Measurements from ENCODE around the gene SLC9B2. TPM values are rescaled to one million over a fixed set of nuclear protein-coding genes. Genes with fewer than 3 reads are reported as not detected.

The SLC9B2 gene
- 18.4 and 22.1 TPM in 2 replicates for total RNA-seq

GRCh38 chr4:103076747-103077347, at the start of gene SLC9B2:
Gene SLC9B2 (minus strand): TSS chr4:103076761. CDS start chr4:103067550, 9,211 bp downstream.

DNA sequence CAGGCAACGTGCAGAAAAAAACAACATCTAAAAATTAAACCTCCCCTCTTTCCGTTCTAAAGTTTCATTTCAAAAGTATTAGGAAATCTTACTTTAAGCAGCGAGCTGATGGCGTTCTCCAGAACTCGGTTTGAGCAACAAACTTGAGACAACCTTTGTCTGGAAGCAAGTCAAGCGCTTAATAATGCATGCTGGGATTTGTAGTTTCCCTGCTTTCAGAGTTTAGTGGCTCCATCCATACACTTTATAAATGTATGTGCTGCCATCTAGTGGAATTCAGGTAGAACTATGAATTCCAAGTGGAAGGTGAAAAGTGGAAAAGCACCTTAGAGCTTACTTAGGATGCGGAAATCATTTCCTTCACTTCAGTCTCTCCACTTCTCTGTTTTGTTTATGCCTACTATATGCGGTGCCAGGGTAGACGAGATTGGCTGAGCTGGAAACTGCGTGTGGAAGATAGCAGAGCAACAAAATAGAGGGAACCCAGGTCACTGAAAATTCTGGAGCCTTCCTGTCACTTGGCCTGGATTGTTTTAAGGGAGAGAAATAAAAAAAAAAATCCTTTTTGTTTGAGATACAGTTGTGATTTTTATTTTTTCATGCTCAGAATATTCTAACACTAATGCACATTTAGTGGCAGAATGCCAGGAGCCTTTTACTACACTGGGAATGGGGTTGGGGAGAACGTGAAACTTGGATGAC, 23.3 kb upstream of the SLC9B2 start, which contains the start of gene BDH2:
Gene BDH2, minus strand, starts transcription at position 144 of the 702 bp plus-strand sequence. CDS start 3,580 bp downstream, outside the sequence.

GRCh38 chr4:103019308-103020124, 57.0 kb downstream of the SLC9B2 start, which contains the start of gene SLC9B1:
Gene SLC9B1 (minus strand): TSS chr4:103019705. CDS start chr4:102991711, 27,994 bp downstream.

Other genes with a start within 250 kb of the SLC9B2 start
- gene UBE2D3, start 249.2 kb downstream of the SLC9B2 start, total RNA-seq, result 259 and 295 TPM in 2 replicates
- gene CISD2, start 207.8 kb downstream of the SLC9B2 start, total RNA-seq, result 43.9 and 44.6 TPM in 2 replicates
- 0.47 and 0.63 TPM in 2 replicates for gene SLC9B1, start 57.1 kb downstream of the SLC9B2 start, total RNA-seq
- 34.9 and 39.2 TPM in 2 replicates for gene BDH2, start 23.1 kb upstream of the SLC9B2 start, total RNA-seq
- 7.5 and 20.8 TPM in 2 replicates for gene CENPE, start 121.6 kb upstream of the SLC9B2 start, total RNA-seq